H1 (cell line): ENCODE results near the gene KREMEN1. TPM values are rescaled to one million over a fixed set of nuclear protein-coding genes. Genes with fewer than 3 reads are reported as not detected.

Experiments used
- ATF3 ChIP-seq: IDR thresholded peaks from 2 replicates; pipeline ENCODE4 v1.6.1; 2011; ENCODE audit warnings: low read depth, mild to moderate bottlenecking, low read length; ENCODE audit not compliant: insufficient read depth
- CBX5 ChIP-seq: fragments of 300-800, 300-1000 bp; sonication (generic); IDR thresholded peaks from 2 replicates; pipeline ENCODE4 v1.7.1; 2016; ENCODE audit warnings: antibody characterized with exemption, low read length, low read depth
- GTF2F1 ChIP-seq: IDR thresholded peaks from 2 replicates; pipeline ENCODE4 v1.6.1; 2012; ENCODE audit warnings: low read depth, low read length, improper control_type of control experiment, borderline replicate concordance
- polyA plus RNA-seq, 7 experiments: library from polyadenylated mRNA; depleted of rRNA in 3 of 7; stranded (reverse) in 5 of 7; unstranded in 2 of 7; fragments of >200 nt in 5 of 7; fragments of 200-250 nt in 2 of 7; gene quantifications; 1 replicate in 5 of 7; 2 replicates in 1 of 7; 4 replicates in 1 of 7; pipeline versions ENCODE4 v1.2.1 to v1.2.3, GENCODE V29; 2011 to 2013; ENCODE audit warnings: missing spikeins in 2 of 7, mixed read lengths in 2 of 7
- total RNA-seq: library from RNA; stranded (reverse); fragmentation: NEBNext Ultra II Directional; extraction: Animal tissue kit (Norgen Biotek cat#: 25700); gene quantifications from 2 replicates; pipeline ENCODE4 v1.2.1, GENCODE V29; 2021

The KREMEN1 gene
- total and polyA plus RNA-seq, 2 of the 8 experiments (the other 6 are each of a cell fraction or from before 2014, with no cell fraction given), result 2.1 to 3.2 TPM

GRCh38 chr22:29194184-29194583 lies 121.3 kb downstream of the KREMEN1 start (continued):
- TF ChIP-seq ATF3 (no peak), GTF2F1 (no peak), CBX5 (no peak)
